H1 (cell line): ENCODE data around the gene ATOH1. TPM values are rescaled to one million over a fixed set of nuclear protein-coding genes. Genes with fewer than 3 reads are reported as not detected.
A peak's percentile ranks its signal among the peaks of the same experiment; 100 is the strongest.

ENCODE experiments used
- CHD7 ChIP-seq: fragments of 300-600 bp; sonication (generic); IDR thresholded peaks from 2 replicates; pipeline ENCODE4 v1.7.1; 2012; ENCODE audit warnings: low read length, moderate library complexity, mild to moderate bottlenecking, inconsistent platforms; ENCODE audit not compliant: insufficient replicate concordance
- CTBP2 ChIP-seq: IDR thresholded peaks from 2 replicates; pipeline ENCODE4 v1.7.0; 2011; ENCODE audit warnings: borderline replicate concordance, mild to moderate bottlenecking, moderate library complexity, mixed read lengths, low read length; ENCODE audit not compliant: insufficient read depth, insufficient read length
- JUN ChIP-seq: IDR thresholded peaks from 2 replicates; pipeline ENCODE4 v1.6.1; 2011; ENCODE audit warnings: low read depth, mild to moderate bottlenecking, improper control_type of control experiment, low read length
- JUND ChIP-seq: IDR thresholded peaks from 2 replicates; pipeline ENCODE4 v1.6.1; 2011; ENCODE audit warnings: mild to moderate bottlenecking, improper control_type of control experiment, low read length
- KDM4A ChIP-seq: IDR thresholded peaks from one replicate; pipeline ENCODE4 v1.7.1; 2012; ENCODE audit warnings: low read depth, mild to moderate bottlenecking, moderate library complexity, low read length, inconsistent platforms; ENCODE audit not compliant: severe bottlenecking
- SAP30 ChIP-seq: fragments of 300-600 bp; sonication (generic); IDR thresholded peaks from 2 replicates; pipeline ENCODE4 v1.7.1; 2012; ENCODE audit warnings: low read length, moderate library complexity, mild to moderate bottlenecking, inconsistent platforms; ENCODE audit not compliant: insufficient read depth, insufficient replicate concordance
- SP1 ChIP-seq: IDR thresholded peaks from 2 replicates; pipeline ENCODE4 v1.6.1; 2011; ENCODE audit warnings: low read depth, low read length
- TCF12 ChIP-seq: IDR thresholded peaks from 2 replicates; pipeline ENCODE4 v1.6.1; 2011; ENCODE audit warnings: low read depth, mild to moderate bottlenecking, low read length
- USF2 ChIP-seq: IDR thresholded peaks from 2 replicates; pipeline ENCODE4 v1.6.1; 2011; ENCODE audit warnings: low read length, improper control_type of control experiment
- polyA plus RNA-seq, 7 experiments: library from polyadenylated mRNA; depleted of rRNA in 3 of 7; stranded (reverse) in 5 of 7; unstranded in 2 of 7; fragments of >200 nt in 5 of 7; fragments of 200-250 nt in 2 of 7; gene quantifications; 1 replicate in 5 of 7; 2 replicates in 1 of 7; 4 replicates in 1 of 7; pipeline versions ENCODE4 v1.2.1 to v1.2.3, GENCODE V29; 2011 to 2013; ENCODE audit warnings: missing spikeins in 2 of 7, mixed read lengths in 2 of 7
- total RNA-seq: library from RNA; stranded (reverse); fragmentation: NEBNext Ultra II Directional; extraction: Animal tissue kit (Norgen Biotek cat#: 25700); gene quantifications from 2 replicates; pipeline ENCODE4 v1.2.1, GENCODE V29; 2021

The ATOH1 gene
- total and polyA plus RNA-seq, 2 of the 8 experiments (the other 6 are each of a cell fraction or from before 2014, with no cell fraction given), result 0.12 to 0.76 TPM

GRCh38 chr4:93828332-93828994, at the start of gene ATOH1 (continued):
- no peak for TF ChIP-seq CHD7
- TF ChIP-seq KDM4A, result no peak
- no peak for TF ChIP-seq JUN
- no peak for TF ChIP-seq USF2
- TF ChIP-seq CTBP2, result peak; percentile 87
- TF ChIP-seq SAP30, result no peak
- TF ChIP-seq SP1, result peak; percentile 50
- no peak for TF ChIP-seq TCF12
- TF ChIP-seq JUND, result peak; percentile 64; the same call in 1 of the 2 replicates
- TF ChIP-seq, all 59 proteins: peak for 13
